ENCODE measurements around the gene PALMD. TPM values are rescaled to one million over a fixed set of nuclear protein-coding genes. Genes with fewer than 3 reads are reported as not detected.

Gene PALMD
- total RNA-seq, 1 experiment from 2014 or later = not detected

- H3K27me3 Mint-ChIP-seq (ENCODE audit: low read depth) = no peaks in the 10 kb centered on the region
Measured at GRCh38 chr1:99663501-99663900, 17.6 kb downstream of the PALMD start.

More at GRCh38 chr1:99663501-99663900, 17.6 kb downstream of the PALMD start:
- H2AFZ ChIP-seq (ENCODE audit: low read length) = no peak overlapping the region
- no peak overlapping the region for H2BK120ac ChIP-seq (ENCODE audit: low read depth, low read length, poor library complexity, severe bottlenecking)
- H3K18ac ChIP-seq (ENCODE audit: insufficient read length, low read depth, low read length) = no peak overlapping the region
- H3K4ac ChIP-seq (ENCODE audit: low read depth, low read length) = no peak overlapping the region
- no peaks in the 10 kb centered on the region for H4K20me1 ChIP-seq (ENCODE audit: control insufficient read depth, insufficient read depth, insufficient read length)
- H3K9me3 ChIP-seq (ENCODE audit: control insufficient read depth, low read depth, low read length) = no peaks in the 10 kb centered on the region
- Mint-ChIP-seq H3K4me1 (peaks cover 7 to 10% of the 10 kb centered on the region in 2 experiments; a peak in 3 of 4 replicates), H3K4me3 (no peak overlapping the region), H3K27ac (no peak overlapping the region), H3K36me3 (ENCODE audit: insufficient read depth in 1 of 3, low read depth in 3 of 3) (no peaks in the 10 kb centered on the region), H3K9me3 (no peaks in the 10 kb centered on the region)
- H2BK5ac ChIP-seq (ENCODE audit: insufficient read length, low read length) = no peak overlapping the region
- H3K23me2 ChIP-seq (ENCODE audit: insufficient read length, low read depth, low read length, poor library complexity, severe bottlenecking) = no peaks in the 10 kb centered on the region
- no peak overlapping the region for H4K8ac ChIP-seq (replicated peaks; ENCODE audit: insufficient read length, low read depth, low read length)
- H2AK5ac ChIP-seq (ENCODE audit: insufficient read length, low read length) = no peak overlapping the region
- TF ChIP-seq CTCF (conservative IDR thresholded peaks at IDR 0.05) = no peak
- H3K56ac ChIP-seq (ENCODE audit: insufficient read length, low read depth, low read length) = no peak overlapping the region
- H3K4me1 ChIP-seq (ENCODE audit: insufficient read depth, low read length) = peaks cover 2% of the 10 kb centered on the region; the same call in 1 of the 2 replicates
- H2BK15ac ChIP-seq (ENCODE audit: low read depth, low read length) = no peak overlapping the region
- WGBS (ENCODE audit: extremely low coverage, insufficient read length, low lambda C conversion rate) = no CpG with 5 or more reads among the region's 2 CpGs
- H3T11ph ChIP-seq (ENCODE audit: low read length) = no peak overlapping the region
- no peak overlapping the region for H3K23ac ChIP-seq (ENCODE audit: insufficient read length, low read depth, low read length)
- H3K79me2 ChIP-seq (ENCODE audit: insufficient read depth, low read length) = no peaks in the 10 kb centered on the region
- no peak overlapping the region for H3K4me2 ChIP-seq (ENCODE audit: insufficient read depth, insufficient read length, low read length)
- H2BK12ac ChIP-seq (ENCODE audit: insufficient read length, low read depth, low read length) = no peak overlapping the region
- no peak overlapping the region for H3K27ac ChIP-seq (ENCODE audit: insufficient read length, low read depth, low read length)
- no peaks in the 10 kb centered on the region for H3K79me1 ChIP-seq (ENCODE audit: insufficient read depth, low read depth, low read length, poor library complexity, severe bottlenecking)
- H3K9ac ChIP-seq (ENCODE audit: extremely low read depth, insufficient read length, low read length) = no peak overlapping the region
- H4K5ac ChIP-seq (ENCODE audit: insufficient read length, low read depth, low read length) = no peak overlapping the region
- no peak overlapping the region for H2BK20ac ChIP-seq (ENCODE audit: low read depth, low read length, poor library complexity, severe bottlenecking)
- DNase-seq = no peak
- no peak overlapping the region for H4K91ac ChIP-seq (ENCODE audit: insufficient read length, low read depth, low read length)
- no peaks in the 10 kb centered on the region for H3K27me3 ChIP-seq (ENCODE audit: insufficient read depth, low read length)
- H3K14ac ChIP-seq (ENCODE audit: insufficient read depth, low read length) = no peak overlapping the region

All from H9 (cell line).